HG03095 (cell line): ENCODE data around the gene BCR.

ENCODE experiments used
- ATAC-seq: cut with Tn5 transposase; IDR thresholded peaks from one replicate; pipeline ENCODE4 v1.9.1; 2021; ENCODE audit warnings: moderate library complexity; ENCODE audit not compliant: unreplicated experiment

Gene BCR

GRCh38 chr22:23242473-23243001 lies 62.2 kb downstream of the BCR start:
- ATAC-seq = no peak

GRCh38 chr22:23243006-23243573 lies 62.8 kb downstream of the BCR start:
- no peak for ATAC-seq

GRCh38 chr22:23243859-23244689 lies 63.8 kb downstream of the BCR start:
- no peak for ATAC-seq

- ATAC-seq = no peak
Observed at GRCh38 chr22:23244690-23245044, 64.4 kb downstream of the BCR start.

GRCh38 chr22:23245045-23245798 lies 64.9 kb downstream of the BCR start:
- no peak for ATAC-seq

- ATAC-seq = no peak
Observed at GRCh38 chr22:23245799-23246136, 65.5 kb downstream of the BCR start.

GRCh38 chr22:23246982-23247766 lies 66.9 kb downstream of the BCR start:
- ATAC-seq = no peak

GRCh38 chr22:23248583-23248982 lies 68.3 kb downstream of the BCR start:
- ATAC-seq = no peak

- no peak for ATAC-seq
Observed at GRCh38 chr22:23250056-23250784, 69.9 kb downstream of the BCR start.

- no peak for ATAC-seq
Observed at GRCh38 chr22:23250785-23251363, 70.6 kb downstream of the BCR start.

- ATAC-seq = no peak
Observed at GRCh38 chr22:23251445-23252093, 71.3 kb downstream of the BCR start.

- ATAC-seq = no peak
Observed at GRCh38 chr22:23253475-23254055, 73.3 kb downstream of the BCR start.

GRCh38 chr22:23255506-23256170 lies 75.3 kb downstream of the BCR start:
- ATAC-seq = no peak

- ATAC-seq = no peak
Observed at GRCh38 chr22:23256171-23256932, 76.0 kb downstream of the BCR start.

- no peak for ATAC-seq
Observed at GRCh38 chr22:23256986-23257888, 76.9 kb downstream of the BCR start.

- ATAC-seq = no peak
Observed at GRCh38 chr22:23257889-23258825, 77.8 kb downstream of the BCR start.
